MCF 10A (cell line): ENCODE data around the gene STX1B. TPM values are rescaled to one million over a fixed set of nuclear protein-coding genes. Genes with fewer than 3 reads are reported as not detected.
A peak's percentile ranks its signal among the peaks of the same experiment; 100 is the strongest.

ENCODE experiments used
- BruUV-seq: library from RNA; stranded (reverse); fragments of 400-500 nt; replicated peaks from 2 replicates; lab custom pipeline; 2021; lab: Mats Ljungman, UMichigan
- CTCF ChIA-PET: fragments of 300-600 bp; sonication (Branson Sonifier 250); formaldehyde crosslinking; extraction: SDS; loops from one replicate; lab custom pipeline; 2021; ENCODE audit warnings: antibody characterized with exemption, inconsistent platforms; lab: Yijun Ruan, JAX
- POLR2A ChIA-PET: fragments of 300-600, 350-650 bp; sonication (Branson Sonifier 250); formaldehyde crosslinking; extraction: SDS; loops from one replicate; lab custom pipeline; 2020; ENCODE audit warnings: antibody characterized with exemption, inconsistent platforms; lab: Yijun Ruan, JAX
- DNase-seq: peaks from one replicate; pipeline ENCODE4 v3.0.0-alpha.2; 2018; ENCODE audit not compliant: unreplicated experiment
- H3K27ac Mint-ChIP-seq: one replicate; pipeline ENCODE4 v1.8.0; 2022; ENCODE audit warnings: mild to moderate bottlenecking, low read depth, mixed read lengths; ENCODE audit not compliant: unreplicated experiment
- H3K27me3 Mint-ChIP-seq: one replicate; pipeline ENCODE4 v1.8.0; 2022; ENCODE audit warnings: mixed read lengths; ENCODE audit not compliant: insufficient read depth, unreplicated experiment
- H3K36me3 Mint-ChIP-seq: one replicate; pipeline ENCODE4 v1.8.0; 2022; ENCODE audit warnings: mild to moderate bottlenecking, moderate library complexity, mixed read lengths; ENCODE audit not compliant: insufficient read depth, unreplicated experiment
- H3K4me1 Mint-ChIP-seq: one replicate; pipeline ENCODE4 v1.8.0; 2022; ENCODE audit warnings: mixed read lengths; ENCODE audit not compliant: insufficient read depth, unreplicated experiment
- H3K4me3 Mint-ChIP-seq: one replicate; pipeline ENCODE4 v1.8.0; 2022; ENCODE audit warnings: mild to moderate bottlenecking, moderate library complexity, mixed read lengths; ENCODE audit not compliant: unreplicated experiment
- H3K9me3 Mint-ChIP-seq: one replicate; pipeline ENCODE4 v1.8.0; 2022; ENCODE audit warnings: mixed read lengths; ENCODE audit not compliant: unreplicated experiment
- CTCF ChIP-seq: fragments of 200-600 bp; IDR thresholded peaks from one replicate; pipeline ENCODE4 v1.8.0; 2022; ENCODE audit warnings: antibody characterized with exemption, mild to moderate bottlenecking; ENCODE audit not compliant: unreplicated experiment
- intact Hi-C: fragments of 100-400 bp; cut with micrococcal nuclease; formaldehyde crosslinking; loops from 2 replicates; pipeline ENCODE4 v1.14.1; 2022
- total RNA-seq: library from RNA; stranded (reverse); gene quantifications from 2 replicates; pipeline ENCODE4 v1.2.3, GENCODE V29; 2022

Gene STX1B
- total RNA-seq, 1 experiment from 2014 or later: 0.42 TPM

- no peak overlapping the region for H3K4me3 Mint-ChIP-seq
- intact Hi-C loops: no loop called here
- DNase-seq: no peak
- H3K4me1 Mint-ChIP-seq: no peaks in the 10 kb centered on the region
- H3K36me3 Mint-ChIP-seq: no peaks in the 10 kb centered on the region
- CTCF ChIA-PET: no interaction called here
- peaks cover 40% of the 10 kb centered on the region for H3K27me3 Mint-ChIP-seq
- POLR2A ChIA-PET: no interaction called here
- H3K27ac Mint-ChIP-seq: peak overlapping the region; percentile 63
- TF ChIP-seq CTCF: no peak
- no TSS peak for BruUV-seq
- no peaks in the 10 kb centered on the region for H3K9me3 Mint-ChIP-seq
Measured at GRCh38 chr16:31008551-31008950, 1.9 kb downstream of the STX1B start.

- peak overlapping the region; percentile 63 for H3K27ac Mint-ChIP-seq
- H3K36me3 Mint-ChIP-seq: no peaks in the 10 kb centered on the region
- peaks cover 40% of the 10 kb centered on the region for H3K27me3 Mint-ChIP-seq
- TF ChIP-seq CTCF: no peak
- no peak for DNase-seq
- H3K4me1 Mint-ChIP-seq: no peaks in the 10 kb centered on the region
- H3K4me3 Mint-ChIP-seq: no peak overlapping the region
- POLR2A ChIA-PET: no interaction called here
- intact Hi-C loops: no loop called here
- no TSS peak for BruUV-seq
- CTCF ChIA-PET: no interaction called here
- no peaks in the 10 kb centered on the region for H3K9me3 Mint-ChIP-seq
Measured at GRCh38 chr16:31008149-31008548, 2.3 kb downstream of the STX1B start.

GRCh38 chr16:31007684-31008083 is 2.8 kb downstream of the STX1B start:
- Mint-ChIP-seq H3K27me3 (peaks cover 36% of the 10 kb centered on the region), H3K27ac (no peak overlapping the region), H3K9me3 (no peaks in the 10 kb centered on the region), H3K4me3 (no peak overlapping the region), H3K36me3 (no peaks in the 10 kb centered on the region), H3K4me1 (no peaks in the 10 kb centered on the region)
- no peak for DNase-seq
- intact Hi-C loops: no loop called here
- ChIA-PET POLR2A (interaction anchor here (0.7 kb wide), 1 partner anchor 13 kb away, joined by 3 read pairs; no protein-coding TSS in a partner anchor), CTCF (no interaction called here)
- no TSS peak for BruUV-seq
- no peak for TF ChIP-seq CTCF

GRCh38 chr16:31006589-31006988 is 3.8 kb downstream of the STX1B start:
- Mint-ChIP-seq H3K4me3 (no peak overlapping the region), H3K27ac (no peak overlapping the region), H3K27me3 (peaks cover 25% of the 10 kb centered on the region), H3K4me1 (no peaks in the 10 kb centered on the region), H3K36me3 (no peaks in the 10 kb centered on the region), H3K9me3 (no peaks in the 10 kb centered on the region)
- CTCF ChIA-PET: no interaction called here
- BruUV-seq: no TSS peak
- no peak for DNase-seq
- no peak for TF ChIP-seq CTCF
- POLR2A ChIA-PET: no interaction called here
- intact Hi-C loops: no loop called here
